Measurements from ENCODE around the gene ACTN2.

The ACTN2 gene

DNA sequence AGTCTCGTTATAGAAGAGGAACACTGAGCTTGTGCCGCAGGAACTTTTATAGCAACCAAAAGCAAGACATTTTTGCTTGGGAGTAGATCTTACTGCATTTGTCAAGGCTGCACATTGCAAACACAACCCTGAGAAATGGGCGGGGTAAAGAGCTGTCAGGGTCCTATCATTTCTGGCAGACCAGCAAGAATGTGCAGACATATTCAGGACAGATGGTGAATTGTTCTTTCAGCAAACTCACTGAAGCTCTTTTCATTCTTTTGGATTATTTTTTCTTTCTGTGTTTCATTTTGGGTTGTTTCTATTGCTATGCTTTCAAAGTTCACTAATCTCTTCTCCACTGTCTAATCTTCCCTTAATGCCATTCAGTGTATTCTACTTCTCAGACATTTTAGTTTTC is 5.1 kb upstream of the ACTN2 start:
- TF ChIP-seq CTCF (IDR thresholded peaks at IDR 0.05; ENCODE audit: extremely low read depth, missing control alignments), result no peak
- DNase-seq (ENCODE audit: low spot score), result no peak

DNA sequence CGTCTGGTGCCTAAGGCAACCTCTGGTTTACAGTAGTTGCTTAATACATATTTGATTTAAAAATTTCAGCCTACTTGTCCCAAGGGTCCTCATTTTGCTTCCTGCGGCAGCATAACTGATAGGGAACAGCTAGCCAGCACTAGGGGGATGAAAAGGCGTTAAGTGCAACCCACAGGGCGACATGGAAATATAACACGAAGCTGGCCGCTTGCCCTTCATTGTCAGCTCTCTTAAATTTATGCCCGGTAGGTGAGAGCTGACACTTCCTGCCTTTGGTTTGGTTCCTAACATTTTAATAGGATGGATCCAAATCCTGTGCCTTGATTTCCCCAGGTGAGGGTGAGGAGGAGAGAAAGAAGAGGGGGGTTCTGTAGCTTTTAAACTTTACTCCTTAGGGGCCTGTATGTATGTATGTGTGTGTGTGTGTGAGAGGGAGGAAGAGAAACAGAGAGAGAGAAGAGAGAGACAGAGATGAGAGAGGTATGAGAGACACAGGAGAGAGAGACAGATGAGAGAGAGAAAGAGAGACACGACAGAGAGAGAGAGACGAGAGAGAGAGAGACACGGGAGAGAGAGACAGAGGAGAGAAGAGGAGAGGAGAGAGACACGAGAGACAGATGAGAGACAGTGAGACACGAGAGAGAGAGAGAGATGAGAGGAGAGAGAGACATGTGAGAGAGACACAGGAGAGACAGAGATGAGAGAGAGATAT is 938 bp upstream of the ACTN2 start:
- no peak for TF ChIP-seq CTCF (IDR thresholded peaks at IDR 0.05; ENCODE audit: extremely low read depth, missing control alignments)
- no peak for DNase-seq (ENCODE audit: low spot score)

- TF ChIP-seq CTCF (IDR thresholded peaks at IDR 0.05; ENCODE audit: extremely low read depth, missing control alignments), result no peak
- DNase-seq (ENCODE audit: low spot score), result no peak
These were observed 489 bp downstream of the ACTN2 start for GRCh38 chr1:236686815-236687160.

- DNase-seq (ENCODE audit: low spot score), result no peak
- no peak for TF ChIP-seq CTCF (IDR thresholded peaks at IDR 0.05; ENCODE audit: extremely low read depth, missing control alignments)
These were observed 974 bp downstream of the ACTN2 start for GRCh38 chr1:236687273-236687672.

- TF ChIP-seq CTCF (IDR thresholded peaks at IDR 0.05; ENCODE audit: extremely low read depth, missing control alignments), result no peak
- no peak for DNase-seq (ENCODE audit: low spot score)
These were observed 2.4 kb downstream of the ACTN2 start for GRCh38 chr1:236688705-236689104.

DNA sequence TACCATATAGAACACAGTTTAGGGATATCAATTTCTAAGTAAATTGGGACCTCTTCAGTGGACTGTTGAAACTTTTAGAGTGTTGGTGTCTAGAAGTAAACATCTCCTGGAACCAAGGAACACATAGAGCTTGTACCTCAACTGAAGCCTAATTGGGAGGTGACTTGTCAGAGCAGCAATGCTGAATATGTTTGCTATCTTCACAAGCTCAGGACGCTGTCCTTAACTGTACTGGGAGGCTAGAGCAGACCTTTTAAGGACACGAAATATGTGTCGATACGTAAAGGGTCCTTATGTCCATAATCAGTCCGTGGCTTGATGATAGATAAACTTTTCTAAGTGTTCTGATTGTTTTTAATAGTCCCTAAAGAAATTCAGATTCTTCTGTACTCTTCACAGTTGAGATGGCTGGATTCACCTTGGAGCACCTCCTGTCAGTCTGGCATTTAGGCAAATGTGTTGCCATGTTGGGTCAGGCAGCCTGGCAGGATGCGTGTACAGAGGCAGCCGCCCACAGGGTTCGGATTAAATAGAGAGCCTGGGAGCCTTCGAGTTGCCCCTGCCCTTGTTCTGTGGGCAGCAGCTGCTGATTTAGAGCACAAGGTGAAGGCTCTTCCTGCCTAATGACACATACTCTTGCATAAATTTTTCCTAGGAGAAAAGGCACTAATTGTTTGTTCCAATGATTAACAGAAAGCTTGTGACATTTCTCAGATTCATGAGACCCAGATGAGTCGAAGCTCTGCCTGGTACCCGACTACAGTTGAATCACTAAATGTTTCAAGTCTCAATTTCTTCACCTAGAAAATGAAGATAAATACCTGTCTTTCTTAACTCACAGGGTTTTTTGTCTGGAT is 3.6 kb downstream of the ACTN2 start:
- DNase-seq (ENCODE audit: low spot score), result no peak
- TF ChIP-seq CTCF (IDR thresholded peaks at IDR 0.05; ENCODE audit: extremely low read depth, missing control alignments), result no peak

GRCh38 chr1:236691348-236691747 is 5.0 kb downstream of the ACTN2 start:
- TF ChIP-seq CTCF (IDR thresholded peaks at IDR 0.05; ENCODE audit: extremely low read depth, missing control alignments), result no peak
- DNase-seq (ENCODE audit: low spot score), result no peak

Measured in GM20000 (cell line).